CD14-positive monocyte (primary cell): ENCODE measurements around the gene RP9. TPM values are rescaled to one million over a fixed set of nuclear protein-coding genes. Genes with fewer than 3 reads are reported as not detected.

ENCODE experiments used
- DNase-seq, 3 donors: peaks; one replicate each; pipeline ENCODE4 v3.0.0-alpha.2; 2011 to 2022
- H2AFZ ChIP-seq: 2 replicates; pipeline ENCODE4 v1.6.0; 2012; ENCODE audit warnings: mild to moderate bottlenecking, low read depth, low read length, inconsistent platforms; ENCODE audit not compliant: insufficient read depth, poor library complexity, severe bottlenecking
- H3K27ac ChIP-seq, 2 donors: 1 replicate in 1 of 2; 2 replicates in 1 of 2; pipeline ENCODE4 v1.5.1; 2012 to 2013; ENCODE audit warnings: low read length in 2 of 2, control low read depth in 1 of 2, inconsistent platforms in 1 of 2, low read depth in 1 of 2, mild to moderate bottlenecking in 1 of 2
- H3K27me3 ChIP-seq, 2 donors: one replicate each; pipeline versions ENCODE4 v1.6.0 to v1.6.1; 2011 to 2013; ENCODE audit warnings: low read length in 2 of 2; ENCODE audit not compliant: control insufficient read depth in 2 of 2, insufficient read depth in 2 of 2
- H3K36me3 ChIP-seq, 2 donors: replicated peaks in 1 of 2; 1 replicate in 1 of 2; 2 replicates in 1 of 2; pipeline versions ENCODE4 v1.5.1 to v1.6.1; 2012 to 2013; ENCODE audit warnings: low read length in 2 of 2, control low read depth in 1 of 2, inconsistent platforms in 1 of 2, mild to moderate bottlenecking in 1 of 2; ENCODE audit not compliant: insufficient read depth in 2 of 2, control insufficient read depth in 1 of 2
- H3K4me1 ChIP-seq, 2 donors: 1 replicate in 1 of 2; 2 replicates in 1 of 2; pipeline versions ENCODE4 v1.5.1 to v1.6.1; 2012 to 2013; ENCODE audit warnings: low read length in 2 of 2, control low read depth in 1 of 2, inconsistent platforms in 1 of 2, mild to moderate bottlenecking in 1 of 2, moderate library complexity in 1 of 2; ENCODE audit not compliant: insufficient read depth in 2 of 2, control insufficient read depth in 1 of 2
- H3K4me2 ChIP-seq: replicated peaks from 2 replicates; pipeline ENCODE3; 2012; ENCODE audit warnings: low read length, moderate library complexity, mild to moderate bottlenecking; ENCODE audit not compliant: poor library complexity, severe bottlenecking; ENCODE audit errors: extremely low read depth
- H3K4me3 ChIP-seq, 3 experiments: fragments of 200-600 bp in 1 of 3; sonication (generic) in 1 of 3; replicated peaks in 1 of 3; 1 replicate in 2 of 3; 2 replicates in 1 of 3; pipeline ENCODE4 v1.5.1; 2011 to 2013; ENCODE audit warnings: low read length in 3 of 3, mild to moderate bottlenecking in 3 of 3, control low read depth in 2 of 3, low read depth in 2 of 3, inconsistent platforms in 1 of 3, moderate library complexity in 1 of 3
- H3K79me2 ChIP-seq: 2 replicates; pipeline ENCODE4 v1.6.0; 2012; ENCODE audit warnings: mild to moderate bottlenecking, control low read depth, inconsistent platforms, low read length, moderate library complexity; ENCODE audit not compliant: insufficient read depth
- H3K9ac ChIP-seq: 2 replicates; pipeline ENCODE4 v1.6.0; 2017; ENCODE audit warnings: low read length, mild to moderate bottlenecking; ENCODE audit not compliant: insufficient read depth, poor library complexity, severe bottlenecking
- H3K9me3 ChIP-seq, 2 donors: replicated peaks in 1 of 2; 1 replicate in 1 of 2; 2 replicates in 1 of 2; pipeline versions ENCODE4 v1.5.1 to v1.6.1; 2012 to 2013; ENCODE audit warnings: low read length in 2 of 2, control low read depth in 1 of 2; ENCODE audit not compliant: control insufficient read depth in 1 of 2, insufficient read depth in 1 of 2
- H4K20me1 ChIP-seq: 2 replicates; pipeline ENCODE4 v1.6.0; 2012; ENCODE audit warnings: mild to moderate bottlenecking, low read length, control low read depth, moderate library complexity; ENCODE audit not compliant: insufficient read depth
- H3K27ac Mint-ChIP-seq, 7 donors: one replicate each; pipeline ENCODE4 v1.8.0; 2020; ENCODE audit warnings: mild to moderate bottlenecking in 7 of 7, mixed read lengths in 7 of 7, moderate library complexity in 6 of 7, inconsistent platforms in 2 of 7
- H3K27me3 Mint-ChIP-seq, 3 donors: one replicate each; pipeline ENCODE4 v1.8.0; 2021 to 2022; ENCODE audit warnings: low read depth in 3 of 3, mild to moderate bottlenecking in 3 of 3, mixed read lengths in 3 of 3, moderate library complexity in 3 of 3, inconsistent platforms in 1 of 3
- H3K36me3 Mint-ChIP-seq, 2 donors: one replicate each; pipeline ENCODE4 v1.8.0; 2020; ENCODE audit warnings: mixed read lengths in 2 of 2, inconsistent platforms in 1 of 2, mild to moderate bottlenecking in 1 of 2
- H3K4me1 Mint-ChIP-seq: one replicate; pipeline ENCODE4 v1.8.0; 2020; ENCODE audit warnings: mild to moderate bottlenecking, mixed read lengths
- H3K4me3 Mint-ChIP-seq, 2 donors: one replicate each; pipeline ENCODE4 v1.8.0; 2020; ENCODE audit warnings: mild to moderate bottlenecking in 2 of 2, mixed read lengths in 2 of 2, moderate library complexity in 1 of 2
- H3K9me3 Mint-ChIP-seq, 7 donors: one replicate each; pipeline ENCODE4 v1.8.0; 2020 to 2022; ENCODE audit warnings: mixed read lengths in 7 of 7, mild to moderate bottlenecking in 6 of 7, moderate library complexity in 6 of 7, inconsistent platforms in 2 of 7
- CTCF ChIP-seq: fragments of 200-600 bp; IDR thresholded peaks from one replicate; pipeline ENCODE4 v1.8.0; 2022; ENCODE audit warnings: antibody characterized with exemption, mild to moderate bottlenecking
- WGBS: methylation state at CpG from one replicate; pipeline ENCODE4 v1.1.5; 2013; ENCODE audit warnings: missing lambda C conversion rate; ENCODE audit not compliant: insufficient coverage; 5-methylcytosine and 5-hydroxymethylcytosine counted together
- intact Hi-C, 2 donors: fragments of 100-400 bp; cut with micrococcal nuclease; formaldehyde crosslinking; loops; one replicate each; pipeline versions ENCODE4 v1.15.0 to v1.15.1; 2023
- polyA plus RNA-seq, 3 donors: library from polyadenylated mRNA; depleted of rRNA in 1 of 3; unstranded in 2 of 3; stranded (reverse) in 1 of 3; fragments of 300-500 nt in 2 of 3; fragments of >200 nt in 1 of 3; fragmentation: Illumina TruSeq in 2 of 3; gene quantifications; 1 replicate in 2 of 3; 2 replicates in 1 of 3; pipeline ENCODE4 v1.2.3, GENCODE V29; 2012 to 2021

RP9 gene
- polyA plus RNA-seq, 3 donors = 6.5 to 12.7 (median 8.7) TPM

GRCh38 chr7:33093266-33093665 is 15.9 kb downstream of the RP9 start:
- Histone ChIP-seq H3K4me1 (no peaks in the 10 kb centered on the region), H3K9me3 (no peaks in the 10 kb centered on the region), H3K36me3 (peaks cover 34 to 56% of the 10 kb centered on the region in 2 donors), H3K4me3 (no peak overlapping the region), H3K27ac (no peak overlapping the region), H3K27me3 (no peaks in the 10 kb centered on the region), H2AFZ (no peak overlapping the region), H3K79me2 (no peaks in the 10 kb centered on the region), H4K20me1 (no peaks in the 10 kb centered on the region), H3K4me2 (no peak overlapping the region), H3K9ac (no peak overlapping the region)
- WGBS = 97% methylated on average over 4 of the region's 4 CpGs
- intact Hi-C loops = no loop called here
- TF ChIP-seq CTCF = no peak
- Mint-ChIP-seq H3K27me3 (peaks cover 0 to 2% (median 0%) of the 10 kb centered on the region in 3 donors), H3K36me3 (peaks cover 47 to 50% of the 10 kb centered on the region in 2 donors), H3K9me3 (peaks cover 0 to 2% (median 0%) of the 10 kb centered on the region in 7 donors), H3K4me3 (no peak overlapping the region), H3K4me1 (no peaks in the 10 kb centered on the region), H3K27ac (no peak overlapping the region)
- no peak for DNase-seq

GRCh38 chr7:33091641-33092191 is 17.5 kb downstream of the RP9 start:
- no peak for TF ChIP-seq CTCF
- DNase-seq = no peak
- 83% methylated on average over 2 of the region's 5 CpGs for WGBS

More at GRCh38 chr7:33091641-33092191, 17.5 kb downstream of the RP9 start:
- Mint-ChIP-seq H3K27me3 (peaks cover 0 to 2% (median 0%) of the 10 kb centered on the region in 3 donors), H3K27ac (no peak overlapping the region), H3K4me3 (no peak overlapping the region), H3K9me3 (peaks cover 0 to 3% (median 0%) of the 10 kb centered on the region in 7 donors), H3K36me3 (peaks cover 31 to 35% of the 10 kb centered on the region in 2 donors), H3K4me1 (no peaks in the 10 kb centered on the region)
- Histone ChIP-seq H3K4me2 (no peak overlapping the region), H3K4me3 (no peak overlapping the region), H4K20me1 (no peaks in the 10 kb centered on the region), H3K9ac (no peak overlapping the region), H3K79me2 (no peaks in the 10 kb centered on the region), H3K36me3 (peaks cover 22 to 40% of the 10 kb centered on the region in 2 donors), H2AFZ (no peak overlapping the region), H3K27ac (no peak overlapping the region), H3K27me3 (no peaks in the 10 kb centered on the region), H3K4me1 (no peaks in the 10 kb centered on the region), H3K9me3 (no peaks in the 10 kb centered on the region)
- intact Hi-C loops = no loop called here
